NCI-H2081 (cell line): ENCODE results near the gene ATXN7L1.
A peak's percentile ranks its signal among the peaks of the same experiment; 100 is the strongest.
"Not testable (repeated sequence)": the region's sequence is repeated elsewhere in the genome, so short reads cannot be mapped to it uniquely, and the experiment has no call there.

Experiments used
- DNase-seq, 2 experiments: peaks; one replicate each; lab custom pipeline; 2025; lab: John Stamatoyannopoulos, UW

ATXN7L1 gene

DNA sequence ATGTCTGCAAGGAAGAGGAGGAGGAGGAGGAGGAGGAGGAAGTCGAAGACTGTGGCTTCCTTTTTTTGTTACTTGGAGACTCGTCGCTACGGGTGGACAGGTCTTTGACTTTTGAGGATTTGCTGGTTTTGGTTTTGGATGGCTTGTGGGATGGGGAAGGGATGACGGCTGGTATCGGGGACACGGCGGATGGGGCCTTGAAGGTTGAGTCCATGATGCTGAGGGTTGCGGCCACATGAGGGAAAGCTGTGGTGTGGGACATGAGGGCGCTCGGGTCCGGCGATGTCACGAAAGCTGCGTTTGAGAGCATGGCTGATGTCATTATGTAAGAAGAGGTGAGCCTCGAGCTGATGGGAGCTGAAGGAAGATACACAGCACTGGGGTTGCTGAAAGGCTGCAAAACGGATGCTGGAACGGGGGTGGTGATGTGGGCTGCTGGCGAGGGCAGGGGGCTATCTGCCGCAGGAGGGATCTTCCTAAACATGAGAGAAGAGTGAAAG is 262.0 kb downstream of the ATXN7L1 start:
- DNase-seq, result no peak

DNA sequence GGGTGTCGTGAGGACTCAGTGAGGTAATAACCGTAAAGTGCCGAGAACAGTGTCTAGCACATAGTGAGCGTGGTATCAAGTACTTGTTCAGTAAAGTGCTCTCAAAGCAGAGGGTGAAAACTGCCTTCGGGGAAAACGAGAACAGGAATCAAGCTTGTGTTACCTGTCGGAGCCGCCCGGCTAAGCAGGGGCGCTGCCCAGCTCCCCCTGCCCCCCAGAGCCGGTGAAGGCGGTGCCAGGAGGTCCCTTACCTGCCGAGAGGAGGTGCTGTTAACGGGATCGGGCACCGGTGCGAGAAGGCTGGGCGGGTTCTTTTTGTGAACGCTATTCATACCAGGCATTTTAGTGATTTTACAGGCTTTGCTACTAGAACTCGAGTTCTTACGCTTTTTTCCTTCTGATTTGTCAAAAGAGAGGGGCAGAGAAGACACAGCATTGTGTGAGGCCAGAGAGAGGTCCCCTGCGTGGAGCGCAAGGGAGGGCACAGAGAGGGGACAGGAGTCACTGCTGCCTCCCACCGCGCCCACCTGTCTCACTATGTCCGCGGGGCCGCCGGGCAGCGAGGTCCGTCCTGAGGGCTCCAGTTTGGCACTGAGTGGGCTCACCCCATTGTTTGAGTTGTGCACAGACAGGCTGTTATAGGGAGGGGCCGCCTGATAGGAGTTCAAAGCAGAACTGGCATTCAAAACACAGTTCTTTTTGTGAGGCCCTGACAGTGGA is 262.6 kb downstream of the ATXN7L1 start:
- no peak for DNase-seq

DNA sequence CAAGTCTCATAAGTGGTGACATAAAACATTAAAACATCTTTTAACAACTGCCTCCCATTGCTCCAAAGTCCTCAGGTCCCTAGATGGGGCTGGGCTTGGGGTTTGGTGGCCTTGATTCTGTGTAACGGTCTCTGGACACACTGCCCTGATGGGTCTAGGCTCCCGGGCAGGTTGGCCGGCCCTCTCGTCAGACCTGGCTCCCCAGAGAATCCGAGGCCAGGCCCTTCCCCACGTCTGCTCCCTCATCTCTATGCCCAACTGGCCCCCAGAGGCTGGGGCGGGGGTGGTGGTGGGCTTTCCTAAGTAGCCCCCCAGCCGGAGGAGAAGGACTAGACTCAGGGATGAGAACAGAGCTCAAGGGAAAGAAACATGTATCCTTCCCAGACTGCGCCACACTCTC is 263.6 kb downstream of the ATXN7L1 start:
- no peak for DNase-seq

DNA sequence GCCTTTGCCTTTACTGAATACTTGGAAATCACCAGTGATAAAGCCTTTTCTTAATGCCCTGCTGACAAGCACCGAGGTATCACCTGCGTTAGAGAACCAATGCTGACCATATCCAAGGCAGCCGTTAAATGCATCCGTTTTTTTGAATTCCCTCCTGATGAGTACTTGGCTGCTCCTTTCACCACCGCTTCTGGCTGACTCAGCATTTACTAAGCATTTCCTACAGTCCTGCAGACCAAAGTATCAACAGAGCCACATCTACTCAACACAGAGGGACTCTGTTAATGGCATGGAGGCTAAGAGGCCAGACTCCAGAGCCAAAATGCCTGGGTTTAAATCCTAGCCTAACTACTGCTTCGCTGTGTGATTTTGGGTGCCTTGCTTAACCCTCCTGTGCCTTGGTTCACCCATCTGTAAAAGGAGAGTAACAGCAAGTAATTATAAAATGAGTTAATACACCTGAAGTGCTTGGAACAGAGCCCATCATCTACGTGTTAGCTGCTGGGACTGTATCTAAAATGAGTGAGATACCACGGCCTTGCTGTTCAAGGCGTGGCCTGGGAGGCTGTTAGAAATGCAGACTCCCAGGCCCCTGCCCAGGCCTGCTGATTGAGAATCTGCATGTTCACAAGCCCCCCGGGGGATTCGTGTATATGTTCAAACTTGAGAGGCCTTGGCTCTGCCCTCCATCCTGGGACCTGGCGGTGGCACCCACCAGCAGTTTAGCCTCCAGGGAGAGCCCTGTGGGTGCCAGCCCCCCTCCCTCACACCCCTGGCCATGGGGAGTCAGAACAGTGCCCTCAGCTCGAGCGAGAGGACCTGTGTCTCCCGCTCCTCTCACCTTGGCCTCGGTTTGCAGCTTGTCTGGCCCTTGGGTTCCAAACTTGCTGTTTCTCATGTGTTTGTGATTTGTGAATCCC is 264.3 kb downstream of the ATXN7L1 start:
- no peak for DNase-seq

DNA sequence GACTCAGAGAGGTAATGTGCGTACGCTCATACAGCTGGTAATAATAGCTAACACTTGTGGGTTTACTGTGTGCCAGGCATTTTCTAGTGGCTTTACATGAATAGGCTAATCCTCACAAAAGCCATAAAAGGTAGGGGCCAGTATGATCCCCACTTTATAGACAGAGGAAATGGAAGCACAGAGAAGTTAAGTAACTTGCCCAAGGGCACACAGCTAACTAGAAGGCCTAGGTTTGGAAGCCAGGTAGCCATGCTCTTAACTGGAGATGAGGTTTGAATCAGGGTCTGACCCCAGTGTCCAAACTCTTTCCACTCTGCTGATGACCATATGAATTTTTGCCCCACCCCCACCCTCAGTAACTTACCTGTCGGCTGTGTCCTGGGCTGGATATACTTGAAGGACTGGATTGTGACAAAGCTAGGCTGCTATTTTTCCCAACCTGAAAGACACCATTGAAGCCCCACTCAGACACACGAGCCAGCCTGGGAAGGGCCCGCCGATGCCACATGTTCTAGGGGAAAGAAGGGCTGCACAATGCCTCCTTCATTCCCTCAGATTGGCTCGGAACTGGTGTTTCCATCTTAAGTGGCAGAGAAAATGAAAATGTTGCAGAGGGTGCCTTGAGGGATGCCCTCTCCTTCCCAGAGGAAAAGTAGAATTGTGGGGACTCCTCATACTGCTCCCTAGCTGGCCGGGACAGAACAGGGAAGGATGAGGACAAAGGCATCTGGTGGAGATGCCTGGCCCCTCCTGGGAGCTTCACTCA is 266.1 kb downstream of the ATXN7L1 start:
- no peak for DNase-seq

- no peak for DNase-seq
Measured at GRCh38 chr7:105602325-105603305, 273.8 kb downstream of the ATXN7L1 start.

DNA sequence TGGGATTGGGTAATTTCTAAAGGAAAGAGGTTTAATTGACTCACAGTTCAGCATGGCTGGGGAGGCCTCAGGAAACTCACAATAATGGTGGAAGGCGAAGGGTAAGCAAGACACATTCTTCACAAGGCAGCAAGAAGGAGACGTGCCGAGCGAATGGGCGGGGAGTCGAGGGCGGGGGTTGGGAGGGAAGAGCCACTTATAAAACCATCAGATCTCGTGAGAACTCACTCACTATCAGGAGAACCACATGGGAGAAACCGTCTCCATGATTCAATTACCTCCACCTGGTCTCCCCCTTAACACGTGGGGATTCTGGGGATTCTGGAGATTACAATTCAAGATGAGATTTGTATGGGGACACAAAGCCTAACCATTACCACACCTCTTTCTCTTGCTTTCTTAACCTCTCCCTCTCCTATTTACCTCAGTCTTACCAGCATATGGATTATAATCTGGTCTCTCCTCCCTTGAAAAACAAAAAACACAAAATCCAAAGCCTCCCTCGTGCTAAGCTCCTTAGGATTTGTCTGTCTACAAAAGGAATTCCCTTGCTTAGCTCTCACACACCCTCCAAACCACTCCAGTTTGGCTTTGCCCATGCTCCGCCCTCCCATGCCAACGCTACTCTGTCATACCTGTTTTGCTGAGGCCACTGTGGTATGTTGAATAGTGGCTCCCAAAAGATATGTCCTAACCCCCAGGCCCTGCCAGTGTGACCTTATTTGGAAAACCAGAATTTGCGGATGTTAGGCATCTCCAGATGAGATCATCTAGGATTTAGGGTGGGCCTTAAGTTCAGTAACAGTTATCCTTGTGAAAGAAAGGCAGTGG is 275.5 kb downstream of the ATXN7L1 start:
- DNase-seq, result no peak

DNA sequence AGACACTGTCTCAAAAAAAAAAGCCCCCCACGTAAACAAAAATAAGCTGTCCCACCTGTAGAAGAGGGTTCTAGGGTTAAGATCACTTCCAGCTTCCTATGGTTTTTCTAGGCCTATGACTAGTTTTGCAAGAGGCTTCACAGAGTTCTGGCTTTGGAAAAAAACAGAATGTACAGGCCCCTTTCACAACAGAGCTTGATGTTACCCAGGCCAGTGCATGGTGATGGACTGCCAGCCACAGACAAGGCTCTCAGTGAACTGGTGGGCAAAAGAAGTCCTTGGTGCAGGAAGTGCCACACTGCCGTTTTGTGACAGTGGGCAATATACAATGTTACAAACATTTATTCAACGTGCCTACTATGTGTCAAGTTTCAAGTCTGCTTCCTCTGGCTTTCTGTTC is 276.8 kb downstream of the ATXN7L1 start:
- DNase-seq, result no peak

DNA sequence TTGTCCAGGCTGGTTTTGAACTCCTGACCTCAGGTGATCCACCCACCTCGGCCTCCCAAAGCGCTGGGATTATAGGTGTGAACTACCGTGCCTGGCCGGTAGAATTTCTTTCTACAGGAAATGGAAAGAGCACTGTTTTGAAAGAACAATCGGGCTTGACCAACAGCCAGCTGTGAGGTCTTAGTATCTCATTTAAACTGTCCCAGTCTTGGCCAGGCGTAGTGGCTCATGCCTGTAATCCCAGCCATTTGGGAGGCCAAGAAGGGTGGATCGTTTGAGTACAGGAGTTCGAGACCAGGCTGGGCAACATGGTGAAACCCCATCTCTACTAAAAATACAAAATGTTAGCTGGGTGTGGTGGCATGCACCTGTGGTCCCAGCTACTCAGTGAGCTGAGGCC is 277.3 kb downstream of the ATXN7L1 start:
- DNase-seq, result not testable (repeated sequence)

DNA sequence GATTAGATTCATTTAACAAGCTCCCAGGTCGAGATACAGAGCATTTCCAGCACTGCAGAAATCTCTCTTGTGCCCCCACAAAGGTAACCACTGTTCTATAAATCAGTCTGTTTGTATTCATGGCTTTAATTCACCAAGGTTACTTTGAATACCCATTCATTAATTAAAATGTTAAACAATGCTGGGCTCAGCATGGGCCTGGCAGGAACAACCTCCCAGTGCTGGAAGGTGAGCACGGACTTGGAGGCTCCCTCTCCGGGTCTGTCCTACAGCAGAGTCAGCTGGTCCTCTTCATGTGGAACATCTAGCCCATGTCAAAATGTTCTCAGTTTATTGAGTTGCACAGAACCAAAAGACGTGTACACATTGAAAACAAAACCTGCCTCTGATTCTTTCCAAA is 279.5 kb downstream of the ATXN7L1 start:
- DNase-seq, result no peak

DNA sequence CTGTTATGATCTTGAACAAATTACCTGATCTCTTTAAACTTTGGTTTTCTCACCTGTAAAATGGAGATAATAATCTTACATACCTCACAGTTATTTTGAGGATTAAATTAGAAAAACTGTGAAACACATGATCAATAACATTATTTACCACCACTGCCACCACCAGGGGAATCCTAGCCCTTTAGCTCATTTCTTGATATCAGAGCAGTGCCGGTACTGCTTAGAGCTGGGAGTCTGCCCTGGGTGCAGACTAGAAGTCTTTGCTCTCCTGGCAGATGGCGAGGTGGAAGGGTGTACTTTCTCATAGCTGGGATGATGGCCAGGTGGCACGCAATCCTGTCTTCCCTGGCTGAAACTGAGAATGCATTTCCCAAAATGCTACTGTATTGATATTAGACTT is 282.4 kb downstream of the ATXN7L1 start:
- DNase-seq, result peak; percentile 48 to 54

- no peak for DNase-seq
Measured at GRCh38 chr7:105591522-105591921, 284.9 kb downstream of the ATXN7L1 start.

- no peak for DNase-seq
Measured at GRCh38 chr7:105590793-105591192, 285.6 kb downstream of the ATXN7L1 start.

DNA sequence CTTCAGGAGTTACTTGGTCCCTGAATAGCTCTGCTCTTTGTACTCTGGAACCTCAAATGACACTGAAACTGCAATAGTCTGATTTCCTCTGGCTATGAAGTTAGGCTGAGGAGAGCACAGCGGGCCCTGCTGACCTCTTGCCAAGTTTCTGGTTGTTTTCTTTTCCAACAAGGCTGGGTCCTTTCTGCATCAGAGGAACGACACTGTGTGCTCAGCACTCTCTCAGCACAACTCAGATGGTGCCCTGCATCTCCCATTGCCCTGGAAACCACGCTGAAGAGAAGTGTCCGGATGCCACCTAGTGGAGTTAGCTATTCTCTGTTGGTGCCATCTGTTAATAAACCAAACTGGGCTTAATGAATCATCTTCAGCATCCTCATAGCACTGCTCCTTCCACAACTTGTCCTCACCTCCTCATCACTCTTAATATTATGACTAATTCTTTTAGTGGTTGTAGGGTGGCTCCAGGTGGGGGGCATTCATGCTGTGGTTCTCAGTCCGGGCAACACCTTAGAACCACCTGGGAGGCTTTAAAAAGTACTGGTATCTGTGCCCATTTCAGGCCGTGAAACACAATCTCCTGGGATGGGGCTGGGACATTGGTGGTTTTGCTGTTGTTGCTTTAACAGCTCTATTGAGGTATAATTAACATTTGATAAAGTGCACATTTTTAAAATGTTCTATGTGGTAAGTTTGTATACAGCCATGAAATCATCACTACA is 286.9 kb downstream of the ATXN7L1 start:
- peak; percentile 83 to 88 for DNase-seq

DNA sequence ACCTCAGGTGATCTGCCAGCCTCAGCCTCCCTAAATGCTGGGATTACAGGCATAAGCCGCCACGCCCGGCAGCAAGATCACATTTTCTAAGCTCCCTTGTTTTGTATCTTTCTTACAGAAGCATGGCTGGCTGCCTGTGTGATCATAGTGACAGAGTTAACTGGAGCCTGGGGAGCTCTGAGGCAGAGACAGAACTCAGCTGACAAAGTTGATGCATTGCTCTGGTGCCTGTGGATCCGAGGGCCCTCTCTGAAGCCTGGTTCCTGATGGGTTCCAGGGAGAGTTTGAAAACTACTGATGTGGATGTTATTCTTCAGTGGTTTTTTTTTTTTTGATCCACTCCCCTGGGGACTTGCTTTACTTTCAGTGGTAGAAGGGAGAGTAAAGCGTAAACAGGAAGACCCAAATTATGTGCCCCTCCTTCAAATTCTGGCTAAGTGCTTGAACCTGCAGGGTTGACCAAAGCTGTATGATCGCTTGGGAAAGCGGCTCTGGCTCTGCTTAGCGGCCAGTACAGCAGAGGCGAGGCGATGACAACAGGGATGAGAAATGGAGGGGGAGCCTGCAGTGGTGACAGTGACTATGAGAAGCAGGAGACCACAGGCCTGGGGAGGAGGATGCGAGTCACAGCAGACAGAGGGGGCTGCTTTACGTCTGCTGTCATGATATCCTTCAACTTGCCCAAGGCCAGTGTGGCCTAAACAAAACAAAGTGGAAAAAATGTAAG is 288.3 kb downstream of the ATXN7L1 start:
- no peak for DNase-seq

DNA sequence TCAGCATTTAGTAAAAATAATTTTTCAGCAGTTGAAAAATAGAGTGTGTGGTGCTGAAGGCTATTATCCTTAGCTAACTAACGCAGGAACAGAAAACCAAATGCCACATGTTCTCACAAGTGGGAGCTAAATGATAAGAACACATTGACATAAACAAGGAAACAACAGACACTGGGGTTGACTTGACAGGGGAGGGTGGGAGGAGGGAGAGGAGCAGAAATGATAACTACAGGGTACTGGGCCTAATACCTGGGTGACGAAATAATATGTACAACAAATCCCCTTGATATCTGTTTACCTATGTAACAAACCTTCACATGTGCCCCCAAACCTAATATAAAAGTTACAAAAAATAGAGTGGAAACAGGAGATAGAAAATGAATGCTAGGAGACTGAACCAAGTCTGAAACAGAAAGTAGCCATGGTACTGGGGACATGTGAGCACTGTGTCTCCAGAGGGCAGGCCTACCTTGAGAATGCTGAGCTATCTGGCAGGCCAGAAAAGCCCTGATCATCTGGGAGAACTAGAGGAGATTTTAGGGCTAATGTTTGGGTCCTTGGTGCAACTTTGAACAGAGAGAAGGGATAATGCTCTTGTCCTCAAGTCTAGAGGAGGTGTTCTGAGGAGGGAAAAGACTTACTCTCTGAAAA is 290.4 kb downstream of the ATXN7L1 start:
- no peak for DNase-seq

DNA sequence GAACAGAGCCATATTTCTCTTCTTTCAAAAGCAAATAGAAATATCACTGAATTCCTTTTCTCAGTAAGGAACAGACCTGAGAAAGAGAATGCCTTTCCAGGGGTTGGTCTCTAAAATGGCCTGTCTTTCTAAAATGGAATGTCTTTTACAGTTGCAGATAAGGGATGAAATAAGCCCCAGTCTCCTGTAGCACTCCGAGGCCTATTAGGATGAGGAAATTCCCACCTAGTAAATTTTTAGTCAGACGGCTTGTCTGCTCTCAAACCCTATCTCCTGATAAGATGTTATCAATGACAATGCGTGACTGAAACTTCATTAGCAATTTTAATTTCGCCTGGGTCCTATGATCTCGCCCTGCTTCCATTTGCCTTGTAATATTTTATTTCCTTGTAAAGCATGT is 292.2 kb downstream of the ATXN7L1 start:
- no peak for DNase-seq

- no peak for DNase-seq
Measured at GRCh38 chr7:105583061-105583460, 293.3 kb downstream of the ATXN7L1 start.
